ENCODE data around the gene WDR46.
A peak's percentile ranks its signal among the peaks of the same experiment; 100 is the strongest.

The WDR46 gene

GRCh38 chr6:33304216-33304615, 15.2 kb upstream of the WDR46 start:
- Mint-ChIP-seq H3K27ac (no peak overlapping the region), H3K9me3 (no peaks in the 10 kb centered on the region), H3K4me3 (no peak overlapping the region), H3K27me3 (no peaks in the 10 kb centered on the region), H3K4me1 (ENCODE audit: low read depth) (peaks cover 63% of the 10 kb centered on the region), H3K36me3 (ENCODE audit: low read depth) (peaks cover 89% of the 10 kb centered on the region)
- intact Hi-C loops (cut with micrococcal nuclease), result no loop called here

DNA sequence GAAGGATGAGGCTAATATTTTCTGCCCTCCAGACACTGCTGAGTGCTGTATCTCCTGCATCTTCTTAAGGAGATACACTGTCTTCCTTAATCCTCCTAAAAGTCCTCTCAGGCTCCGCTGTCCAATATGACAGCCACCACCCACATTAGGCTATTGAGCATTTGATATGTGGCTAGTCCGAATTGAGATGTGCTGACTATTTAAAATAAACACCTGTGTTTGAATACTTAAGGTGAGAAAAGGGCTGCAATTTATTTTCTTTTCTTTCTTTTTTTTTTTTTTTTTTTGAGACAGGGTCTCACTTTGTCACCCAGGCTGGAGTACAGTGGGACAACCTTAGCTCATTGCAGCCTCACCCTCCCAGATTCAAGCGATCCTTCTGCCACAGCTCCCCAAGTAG, 12.8 kb upstream of the WDR46 start:
- Mint-ChIP-seq H3K4me3 (no peak overlapping the region), H3K9me3 (no peaks in the 10 kb centered on the region), H3K27ac (no peak overlapping the region), H3K27me3 (no peaks in the 10 kb centered on the region), H3K36me3 (ENCODE audit: low read depth) (peaks cover 99% of the 10 kb centered on the region), H3K4me1 (ENCODE audit: low read depth) (peaks cover 71% of the 10 kb centered on the region)
- intact Hi-C loops (cut with micrococcal nuclease), result loop anchor here (2.0 kb wide), 1 partner anchor 43 kb away; no protein-coding TSS in a partner anchor

GRCh38 chr6:33299237-33299944, 10.4 kb upstream of the WDR46 start:
- Mint-ChIP-seq H3K4me1 (ENCODE audit: low read depth) (peaks cover 71% of the 10 kb centered on the region), H3K4me3 (peak overlapping the region; percentile 99), H3K27me3 (no peaks in the 10 kb centered on the region), H3K9me3 (no peaks in the 10 kb centered on the region), H3K27ac (peak overlapping the region; percentile 97), H3K36me3 (ENCODE audit: low read depth) (peaks cover 100% of the 10 kb centered on the region)
- intact Hi-C loops (cut with micrococcal nuclease), result loop anchor here (1.0 to 2.0 kb wide), 3 partner anchors 10 to 51 kb away; partner anchors contain the start of genes PFDN6 and WDR46

GRCh38 chr6:33298773-33299236, 9.8 kb upstream of the WDR46 start, which contains the start of gene RGL2:
RGL2 (minus strand) TSS chr6:33298942; CDS start chr6:33298610, 332 bp downstream.
- intact Hi-C loops (cut with micrococcal nuclease), result loop anchor here (1.0 to 2.0 kb wide), 3 partner anchors 10 to 50 kb away; partner anchors contain the start of genes PFDN6 and WDR46
- peaks cover 100% of the 10 kb centered on the region for H3K36me3 Mint-ChIP-seq (ENCODE audit: low read depth)
- H3K4me3 Mint-ChIP-seq, result peak within 1 kb of the TSS; percentile 99
- no peaks in the 10 kb centered on the region for H3K9me3 Mint-ChIP-seq
- H3K27ac Mint-ChIP-seq, result peak within 1 kb of the TSS; percentile 97
- no peaks in the 10 kb centered on the region for H3K27me3 Mint-ChIP-seq
- H3K4me1 Mint-ChIP-seq (ENCODE audit: low read depth), result peaks cover 71% of the 10 kb centered on the region

DNA sequence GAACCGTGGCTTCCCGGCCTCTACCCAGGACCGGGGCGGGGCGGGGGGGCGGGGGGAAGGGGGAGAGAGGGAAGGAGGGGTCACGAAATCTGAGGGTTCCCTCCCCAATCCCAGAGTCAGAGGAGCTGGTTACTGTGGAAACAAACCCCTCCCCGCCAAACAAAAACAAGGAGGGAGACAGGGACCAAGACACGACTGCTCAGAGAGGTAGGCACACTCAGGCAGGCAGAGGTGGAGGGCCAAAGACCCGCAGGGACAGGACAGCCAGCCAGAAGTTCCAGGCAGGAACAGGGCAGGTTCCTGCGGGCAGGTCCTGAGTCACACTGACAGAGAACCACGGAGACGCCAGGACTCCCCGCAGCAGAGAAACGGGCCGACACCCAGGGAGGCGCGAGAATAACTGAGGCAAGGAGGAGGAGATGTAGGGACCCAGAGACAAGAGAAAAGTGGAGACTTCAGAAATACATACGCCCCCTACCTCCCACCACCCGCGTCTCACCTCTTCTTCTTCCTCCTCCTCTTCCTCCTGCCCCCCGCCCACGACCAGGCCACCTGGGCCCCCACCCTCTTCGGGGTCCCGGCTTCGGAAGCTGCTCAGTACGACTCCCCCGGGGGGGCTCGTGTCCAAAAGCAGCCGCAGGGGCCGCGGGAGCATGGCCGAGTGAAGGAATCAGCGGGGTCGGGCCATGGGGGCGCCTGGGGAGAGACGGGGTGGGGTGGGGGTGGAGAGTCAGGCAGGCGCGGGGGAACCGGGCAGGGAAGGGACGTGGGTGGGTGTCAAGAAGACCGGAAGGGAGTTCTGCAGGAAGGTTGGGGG, 9.1 kb upstream of the WDR46 start:
- Mint-ChIP-seq H3K4me3 (peak overlapping the region; percentile 99), H3K4me1 (ENCODE audit: low read depth) (peaks cover 71% of the 10 kb centered on the region), H3K27ac (peak overlapping the region; percentile 97), H3K9me3 (no peaks in the 10 kb centered on the region), H3K27me3 (no peaks in the 10 kb centered on the region), H3K36me3 (ENCODE audit: low read depth) (peaks cover 100% of the 10 kb centered on the region)
- intact Hi-C loops (cut with micrococcal nuclease), result loop anchor here (2.0 kb wide), 2 partner anchors 15 to 49 kb away; no protein-coding TSS in a partner anchor

GRCh38 chr6:33297406-33297955, 8.4 kb upstream of the WDR46 start:
- H3K27ac Mint-ChIP-seq, result peak overlapping the region; percentile 97
- H3K4me3 Mint-ChIP-seq, result peak overlapping the region; percentile 99
- intact Hi-C loops (cut with micrococcal nuclease), result no loop called here
- peaks cover 76% of the 10 kb centered on the region for H3K4me1 Mint-ChIP-seq (ENCODE audit: low read depth)
- H3K9me3 Mint-ChIP-seq, result no peaks in the 10 kb centered on the region
- no peaks in the 10 kb centered on the region for H3K27me3 Mint-ChIP-seq
- H3K36me3 Mint-ChIP-seq (ENCODE audit: low read depth), result peaks cover 100% of the 10 kb centered on the region

- peaks cover 70% of the 10 kb centered on the region for H3K4me1 Mint-ChIP-seq (ENCODE audit: low read depth)
- H3K36me3 Mint-ChIP-seq (ENCODE audit: low read depth), result peaks cover 100% of the 10 kb centered on the region
- intact Hi-C loops (cut with micrococcal nuclease), result no loop called here
- H3K9me3 Mint-ChIP-seq, result no peaks in the 10 kb centered on the region
- H3K27me3 Mint-ChIP-seq, result no peaks in the 10 kb centered on the region
- H3K4me3 Mint-ChIP-seq, result peak overlapping the region; percentile 99
- H3K27ac Mint-ChIP-seq, result peak overlapping the region; percentile 97
These were observed 7.9 kb upstream of the WDR46 start for GRCh38 chr6:33296797-33297405.

- peak overlapping the region; percentile 97 for H3K27ac Mint-ChIP-seq
- H3K4me1 Mint-ChIP-seq (ENCODE audit: low read depth), result peaks cover 70% of the 10 kb centered on the region
- intact Hi-C loops (cut with micrococcal nuclease), result no loop called here
- peaks cover 100% of the 10 kb centered on the region for H3K36me3 Mint-ChIP-seq (ENCODE audit: low read depth)
- no peaks in the 10 kb centered on the region for H3K27me3 Mint-ChIP-seq
- H3K4me3 Mint-ChIP-seq, result peak overlapping the region; percentile 17
- H3K9me3 Mint-ChIP-seq, result no peaks in the 10 kb centered on the region
These were observed 6.8 kb upstream of the WDR46 start for GRCh38 chr6:33295621-33296369.

GRCh38 chr6:33294086-33294823, 5.2 kb upstream of the WDR46 start:
- intact Hi-C loops (cut with micrococcal nuclease), result no loop called here
- no peaks in the 10 kb centered on the region for H3K9me3 Mint-ChIP-seq
- no peak overlapping the region for H3K4me3 Mint-ChIP-seq

GRCh38 chr6:33292996-33293682, 4.1 kb upstream of the WDR46 start:
- H3K27me3 Mint-ChIP-seq, result no peaks in the 10 kb centered on the region
- H3K4me3 Mint-ChIP-seq, result no peak overlapping the region
- H3K27ac Mint-ChIP-seq, result no peak overlapping the region
- peaks cover 95% of the 10 kb centered on the region for H3K36me3 Mint-ChIP-seq (ENCODE audit: low read depth)
- peaks cover 76% of the 10 kb centered on the region for H3K4me1 Mint-ChIP-seq (ENCODE audit: low read depth)
- intact Hi-C loops (cut with micrococcal nuclease), result no loop called here
- H3K9me3 Mint-ChIP-seq, result no peaks in the 10 kb centered on the region

More at GRCh38 chr6:33294086-33294823, 5.2 kb upstream of the WDR46 start:
- peaks cover 70% of the 10 kb centered on the region for H3K4me1 Mint-ChIP-seq (ENCODE audit: low read depth)
- H3K27me3 Mint-ChIP-seq, result no peaks in the 10 kb centered on the region
- H3K27ac Mint-ChIP-seq, result no peak overlapping the region
- H3K36me3 Mint-ChIP-seq (ENCODE audit: low read depth), result peaks cover 97% of the 10 kb centered on the region

GRCh38 chr6:33290459-33290858, 1.4 kb upstream of the WDR46 start:
- Mint-ChIP-seq H3K36me3 (ENCODE audit: low read depth) (peaks cover 95% of the 10 kb centered on the region), H3K9me3 (no peaks in the 10 kb centered on the region), H3K27me3 (no peaks in the 10 kb centered on the region), H3K27ac (peak overlapping the region; percentile 86), H3K4me3 (peak overlapping the region; percentile 92), H3K4me1 (ENCODE audit: low read depth) (peaks cover 66% of the 10 kb centered on the region)
- intact Hi-C loops (cut with micrococcal nuclease), result no loop called here

DNA sequence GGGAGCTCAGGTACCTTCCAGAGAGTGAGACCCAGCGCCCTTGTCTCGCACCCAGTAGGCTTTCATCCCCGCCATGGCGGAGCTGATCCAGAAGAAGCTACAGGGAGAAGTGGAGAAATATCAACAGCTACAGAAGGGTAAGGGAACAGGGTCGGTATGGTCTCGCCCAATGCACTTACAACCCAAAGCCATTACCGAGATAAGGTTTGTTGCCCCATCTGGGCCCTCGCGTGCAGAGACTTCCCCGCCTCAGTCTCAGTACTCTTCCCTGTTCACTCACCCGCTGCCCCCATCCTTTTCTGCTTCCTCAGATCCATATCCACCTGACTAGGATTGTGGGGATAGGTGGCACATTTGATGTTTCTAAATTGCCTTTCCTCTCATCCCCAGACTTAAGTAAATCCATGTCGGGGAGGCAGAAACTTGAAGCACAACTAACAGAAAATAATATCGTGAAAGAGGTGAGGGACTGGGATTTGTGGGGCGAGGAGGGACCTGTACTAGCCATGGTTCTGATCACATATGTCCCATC, 811 bp upstream of the WDR46 start:
- Mint-ChIP-seq H3K36me3 (ENCODE audit: low read depth) (peaks cover 95% of the 10 kb centered on the region), H3K27me3 (no peaks in the 10 kb centered on the region), H3K27ac (peak overlapping the region; percentile 86), H3K4me1 (ENCODE audit: low read depth) (peaks cover 60% of the 10 kb centered on the region), H3K4me3 (peak overlapping the region; percentile 92), H3K9me3 (no peaks in the 10 kb centered on the region)
- intact Hi-C loops (cut with micrococcal nuclease), result loop anchor here (1.0 kb wide), 2 partner anchors 9 to 19 kb away; partner anchors contain the start of gene VPS52
